ENCODE results near the gene SIRT1.
"Not testable (repeated sequence)": the region's sequence is repeated elsewhere in the genome, so short reads cannot be mapped to it uniquely, and the experiment has no call there.

The SIRT1 gene

DNA sequence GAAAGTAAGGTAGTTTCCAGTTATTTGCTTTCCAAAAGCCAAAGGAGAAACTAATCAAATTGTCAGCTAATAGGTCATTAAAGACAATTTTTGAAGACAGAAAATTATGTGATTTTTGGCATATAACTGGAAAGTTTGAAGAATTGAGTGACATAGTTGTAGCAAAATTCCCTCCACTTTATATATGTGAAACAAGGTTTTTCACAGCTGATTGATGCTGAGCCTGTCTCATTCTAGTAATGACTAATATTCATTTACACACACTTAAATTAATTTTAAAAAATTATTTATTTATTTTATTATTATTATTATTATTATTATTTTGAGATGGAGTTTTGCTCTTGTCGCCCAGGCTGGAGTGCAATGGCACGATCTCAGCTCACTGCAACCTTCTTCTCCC, 16.3 kb upstream of the SIRT1 start:
- no peak overlapping the region for H3K4me2 ChIP-seq
- peaks cover 0 to 21% (median 0%) of the 10 kb centered on the region in 10 experiments; a peak in 6 of 20 replicates for H3K4me1 ChIP-seq
- no peak overlapping the region for H3K27ac ChIP-seq
- no peak overlapping the region for H3K9ac ChIP-seq
- no peaks in the 10 kb centered on the region for H4K20me1 ChIP-seq
- no peaks in the 10 kb centered on the region for H3K9me3 ChIP-seq (replicated peaks in 1 of 11)
- H3K27me3 ChIP-seq: no peaks in the 10 kb centered on the region
- no peak for TF ChIP-seq Cebpa-rat (IDR thresholded peaks at IDR 0.05)
- no peaks in the 10 kb centered on the region for H3K36me3 ChIP-seq
- no peak overlapping the region for H3K4me3 ChIP-seq

DNA sequence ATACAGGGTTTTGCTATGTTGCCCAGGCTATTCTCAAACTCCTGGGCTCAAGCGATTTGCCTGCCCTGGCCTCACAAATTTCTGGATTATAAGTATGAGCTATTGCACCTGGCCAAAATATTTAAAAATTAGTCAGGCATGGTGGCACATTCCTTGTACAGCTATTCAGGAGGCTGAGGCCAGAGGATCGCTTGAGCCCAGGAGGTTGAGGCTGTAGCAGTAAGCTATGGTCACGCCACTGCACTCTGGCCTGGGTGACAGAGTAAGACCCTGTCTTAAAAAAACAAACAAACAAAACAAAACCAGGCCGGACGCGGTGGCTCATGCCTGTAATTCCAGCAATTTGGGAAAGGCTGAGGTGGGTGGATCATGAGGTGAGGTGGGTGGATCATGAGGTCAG, 14.5 kb upstream of the SIRT1 start:
- no peak overlapping the region for H3K4me3 ChIP-seq
- no peak overlapping the region for H3K27ac ChIP-seq
- no peak overlapping the region for H3K9ac ChIP-seq
- TF ChIP-seq Cebpa-rat (IDR thresholded peaks at IDR 0.05): no peak
- no peaks in the 10 kb centered on the region for H4K20me1 ChIP-seq
- H3K27me3 ChIP-seq: no peaks in the 10 kb centered on the region
- no peaks in the 10 kb centered on the region for H3K9me3 ChIP-seq (replicated peaks in 1 of 11)
- peaks cover 0 to 6% (median 0%) of the 10 kb centered on the region in 10 experiments; a peak in 6 of 20 replicates for H3K4me1 ChIP-seq
- H3K4me2 ChIP-seq: no peak overlapping the region
- no peaks in the 10 kb centered on the region for H3K36me3 ChIP-seq

- H3K4me2 ChIP-seq: no peak overlapping the region
- no peaks in the 10 kb centered on the region for H3K9me3 ChIP-seq (replicated peaks in 1 of 11)
- no peaks in the 10 kb centered on the region for H3K27me3 ChIP-seq
- no peak overlapping the region for H3K4me3 ChIP-seq
- H4K20me1 ChIP-seq: no peaks in the 10 kb centered on the region
- no peaks in the 10 kb centered on the region for H3K4me1 ChIP-seq
- no peaks in the 10 kb centered on the region for H3K36me3 ChIP-seq
- no peak overlapping the region for H3K27ac ChIP-seq
- no peak overlapping the region for H3K9ac ChIP-seq
- TF ChIP-seq Cebpa-rat (IDR thresholded peaks at IDR 0.05): no peak
Measured at GRCh38 chr10:67875340-67876238, 8.9 kb upstream of the SIRT1 start.

GRCh38 chr10:67877421-67877820, 7.0 kb upstream of the SIRT1 start:
- not testable (repeated sequence) for H3K4me1 ChIP-seq; H3K36me3 ChIP-seq; H3K9ac ChIP-seq; H3K27me3 ChIP-seq; H3K27ac ChIP-seq; H4K20me1 ChIP-seq; H3K9me3 ChIP-seq (replicated peaks in 1 of 11); H3K4me2 ChIP-seq; H3K4me3 ChIP-seq

GRCh38 chr10:67878133-67878532, 6.3 kb upstream of the SIRT1 start:
- H3K4me2 ChIP-seq: no peak overlapping the region
- no peak for TF ChIP-seq Cebpa-rat (IDR thresholded peaks at IDR 0.05)

GRCh38 chr10:67883710-67884312, 645 bp upstream of the SIRT1 start:
- Histone ChIP-seq H3K4me1 (peaks cover 17 to 28% (median 23%) of the 10 kb centered on the region in 10 experiments), H3K4me2 (peak overlapping the region; percentile 66 to 94 (median 87)), H3K27me3 (no peaks in the 10 kb centered on the region), H3K36me3 (peaks cover 21 to 25% (median 22%) of the 10 kb centered on the region in 11 experiments), H4K20me1 (peaks cover 28 to 41% (median 37%) of the 10 kb centered on the region in 11 experiments; a peak in 20 of 22 replicates), H3K9me3 (replicated peaks in 1 of 11) (no peaks in the 10 kb centered on the region), H3K4me3 (peak overlapping the region; percentile 66 to 93 (median 84)), H3K27ac (peak overlapping the region; percentile 97 to 100 (median 99)), H3K9ac (peak overlapping the region; percentile 97 to 100 (median 99))
- no peak for TF ChIP-seq Cebpa-rat (IDR thresholded peaks at IDR 0.05)

More at GRCh38 chr10:67878133-67878532, 6.3 kb upstream of the SIRT1 start:
- Histone ChIP-seq H3K36me3 (no peaks in the 10 kb centered on the region), H3K4me3 (no peak overlapping the region), H3K27me3 (no peaks in the 10 kb centered on the region), H3K9me3 (replicated peaks in 1 of 11) (no peaks in the 10 kb centered on the region), H3K27ac (no peak overlapping the region), H3K4me1 (peaks cover 0 to 2% (median 0%) of the 10 kb centered on the region in 10 experiments; a peak in 3 of 20 replicates), H3K9ac (no peak overlapping the region), H4K20me1 (no peaks in the 10 kb centered on the region)

DNA sequence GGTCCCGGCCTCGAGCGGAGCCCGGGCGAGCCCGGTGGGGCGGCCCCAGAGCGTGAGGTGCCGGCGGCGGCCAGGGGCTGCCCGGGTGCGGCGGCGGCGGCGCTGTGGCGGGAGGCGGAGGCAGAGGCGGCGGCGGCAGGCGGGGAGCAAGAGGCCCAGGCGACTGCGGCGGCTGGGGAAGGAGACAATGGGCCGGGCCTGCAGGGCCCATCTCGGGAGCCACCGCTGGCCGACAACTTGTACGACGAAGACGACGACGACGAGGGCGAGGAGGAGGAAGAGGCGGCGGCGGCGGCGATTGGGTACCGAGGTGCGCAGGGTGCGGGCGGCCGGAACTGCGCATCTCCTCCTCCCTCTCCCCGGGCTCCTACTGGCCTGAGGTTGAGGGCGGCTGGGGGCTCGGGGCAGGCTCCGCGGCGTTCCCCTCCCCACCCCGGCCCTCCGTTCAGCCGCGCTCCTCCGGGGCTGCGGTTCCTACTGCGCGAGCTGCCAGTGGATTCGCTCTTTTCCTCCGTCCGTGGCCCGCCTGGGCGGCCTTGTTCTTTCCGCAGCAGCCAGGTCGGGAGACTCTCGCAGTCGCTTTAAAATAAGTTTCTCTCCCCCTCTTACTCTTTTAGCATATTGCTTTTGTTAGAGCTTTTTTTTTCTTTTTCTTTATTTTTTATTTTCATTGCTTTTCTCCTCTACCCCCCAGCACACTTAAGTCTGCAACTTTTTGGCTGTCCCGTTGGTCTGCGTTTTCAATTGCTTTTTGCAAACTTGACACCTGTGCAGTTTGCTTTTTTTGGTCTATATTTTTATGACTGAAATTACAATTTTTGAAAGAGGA, 600 bp downstream of the SIRT1 start:
- H3K27me3 ChIP-seq: no peaks in the 10 kb centered on the region
- H3K9me3 ChIP-seq (replicated peaks in 1 of 11): no peaks in the 10 kb centered on the region
- H3K4me1 ChIP-seq: peaks cover 17 to 28% (median 23%) of the 10 kb centered on the region in 10 experiments
- peaks cover 33 to 38% (median 35%) of the 10 kb centered on the region in 11 experiments for H3K36me3 ChIP-seq
- H3K27ac ChIP-seq: peak overlapping the region; percentile 97 to 100 (median 99)
- H3K9ac ChIP-seq: peak overlapping the region; percentile 97 to 100 (median 99)
- peaks cover 28 to 53% (median 44%) of the 10 kb centered on the region in 11 experiments; a peak in 20 of 22 replicates for H4K20me1 ChIP-seq
- H3K4me3 ChIP-seq: peak overlapping the region; percentile 66 to 93 (median 84)
- no peak for TF ChIP-seq Cebpa-rat (IDR thresholded peaks at IDR 0.05)
- H3K4me2 ChIP-seq: peak overlapping the region; percentile 66 to 96 (median 89)

- no peak overlapping the region for H3K4me3 ChIP-seq
- H3K4me2 ChIP-seq: no peak overlapping the region
- H3K27ac ChIP-seq: no peak overlapping the region
- H3K36me3 ChIP-seq: peaks cover 95 to 100% (median 99%) of the 10 kb centered on the region in 11 experiments
- H3K9ac ChIP-seq: no peak overlapping the region
- H3K9me3 ChIP-seq (replicated peaks in 1 of 11): no peaks in the 10 kb centered on the region
- H3K4me1 ChIP-seq: no peaks in the 10 kb centered on the region
- no peak for TF ChIP-seq Cebpa-rat (IDR thresholded peaks at IDR 0.05)
- H4K20me1 ChIP-seq: peaks cover 11 to 100% (median 53%) of the 10 kb centered on the region in 11 experiments; a peak in 20 of 22 replicates
- no peaks in the 10 kb centered on the region for H3K27me3 ChIP-seq
Measured at GRCh38 chr10:67893637-67894036, 9.2 kb downstream of the SIRT1 start.

DNA sequence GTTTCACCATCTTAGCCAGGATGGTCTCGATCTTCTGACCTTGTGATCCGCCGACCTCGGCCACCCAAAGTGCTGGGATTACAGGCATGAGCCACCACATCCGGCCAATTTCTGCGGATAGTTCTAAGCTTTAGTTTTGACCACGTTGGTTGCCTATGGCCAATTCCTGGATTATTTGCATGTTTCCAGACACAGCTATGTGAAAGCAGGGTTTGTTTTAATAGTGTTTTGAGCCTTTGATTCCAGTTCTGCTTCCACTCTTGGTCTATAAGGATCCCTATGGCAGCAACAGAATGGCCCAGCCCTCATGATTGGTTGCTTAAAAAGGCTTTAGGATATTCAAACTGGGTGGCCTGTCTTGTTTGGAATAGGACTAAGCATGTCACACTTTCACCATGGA, 19.1 kb downstream of the SIRT1 start:
- H3K4me3 ChIP-seq: no peak overlapping the region
- H3K27ac ChIP-seq: no peak overlapping the region
- no peak for TF ChIP-seq Cebpa-rat (IDR thresholded peaks at IDR 0.05)
- H3K36me3 ChIP-seq: peaks cover 95 to 100% (median 99%) of the 10 kb centered on the region in 11 experiments
- peaks cover 13 to 79% (median 49%) of the 10 kb centered on the region in 11 experiments; a peak in 19 of 22 replicates for H4K20me1 ChIP-seq
- H3K4me2 ChIP-seq: no peak overlapping the region
- H3K9ac ChIP-seq: no peak overlapping the region
- no peaks in the 10 kb centered on the region for H3K4me1 ChIP-seq
- H3K9me3 ChIP-seq (replicated peaks in 1 of 11): peaks cover 0 to 3% (median 0%) of the 10 kb centered on the region in 11 experiments; a peak in 1 of 22 replicates
- no peaks in the 10 kb centered on the region for H3K27me3 ChIP-seq
